ENCODE data around the gene TAF3. TPM values are rescaled to one million over a fixed set of nuclear protein-coding genes. Genes with fewer than 3 reads are reported as not detected.

The TAF3 gene
- total and polyA plus RNA-seq, 2 experiments from 2014 or later = 4.1 to 6.4 TPM

- TF ChIP-seq, protein P1, sequence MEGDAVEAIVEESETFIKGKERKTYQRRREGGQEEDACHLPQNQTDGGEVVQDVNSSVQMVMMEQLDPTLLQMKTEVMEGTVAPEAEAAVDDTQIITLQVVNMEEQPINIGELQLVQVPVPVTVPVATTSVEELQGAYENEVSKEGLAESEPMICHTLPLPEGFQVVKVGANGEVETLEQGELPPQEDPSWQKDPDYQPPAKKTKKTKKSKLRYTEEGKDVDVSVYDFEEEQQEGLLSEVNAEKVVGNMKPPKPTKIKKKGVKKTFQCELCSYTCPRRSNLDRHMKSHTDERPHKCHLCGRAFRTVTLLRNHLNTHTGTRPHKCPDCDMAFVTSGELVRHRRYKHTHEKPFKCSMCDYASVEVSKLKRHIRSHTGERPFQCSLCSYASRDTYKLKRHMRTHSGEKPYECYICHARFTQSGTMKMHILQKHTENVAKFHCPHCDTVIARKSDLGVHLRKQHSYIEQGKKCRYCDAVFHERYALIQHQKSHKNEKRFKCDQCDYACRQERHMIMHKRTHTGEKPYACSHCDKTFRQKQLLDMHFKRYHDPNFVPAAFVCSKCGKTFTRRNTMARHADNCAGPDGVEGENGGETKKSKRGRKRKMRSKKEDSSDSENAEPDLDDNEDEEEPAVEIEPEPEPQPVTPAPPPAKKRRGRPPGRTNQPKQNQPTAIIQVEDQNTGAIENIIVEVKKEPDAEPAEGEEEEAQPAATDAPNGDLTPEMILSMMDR (IDR thresholded peaks at IDR 0.05; ENCODE audit: poor library complexity) = no peak
- TF ChIP-seq EZH2phosphoT487 (IDR thresholded peaks at IDR 0.05; ENCODE audit: low read depth, severe bottlenecking, unreplicated experiment) (no peak), EZH2 (IDR thresholded peaks at IDR 0.05; ENCODE audit: borderline replicate concordance) (no peak)
- no peaks in the 10 kb centered on the region for H3K9me2 ChIP-seq (replicated peaks; ENCODE audit: insufficient read depth)
- WGBS (ENCODE audit: low lambda C conversion rate, missing lambda C conversion rate) = 63% methylated on average over 4 of the region's 4 CpGs
- no peak overlapping the region for H3K4me3 ChIP-seq
- H3K36me3 ChIP-seq (replicated peaks; ENCODE audit: insufficient read depth, low read depth) = no peaks in the 10 kb centered on the region
- peaks cover 9% of the 10 kb centered on the region for H3K4me1 ChIP-seq (ENCODE audit: insufficient read depth)
- H3K9me3 ChIP-seq (ENCODE audit: low read depth) = no peaks in the 10 kb centered on the region
- H3K4me2 ChIP-seq = no peak overlapping the region
- H3K27ac ChIP-seq = no peak overlapping the region
- no peaks in the 10 kb centered on the region for H3K27me3 ChIP-seq
- H4K20me1 ChIP-seq (ENCODE audit: insufficient read depth, poor library complexity, severe bottlenecking) = no peaks in the 10 kb centered on the region
- DNase-seq (ENCODE audit: low spot score) = no peak
- H3K79me2 ChIP-seq = peaks cover 44% of the 10 kb centered on the region
- H2AFZ ChIP-seq = no peak overlapping the region
Observed at GRCh38 chr10:7853226-7853842, 35.0 kb downstream of the TAF3 start.

- peaks cover 9% of the 10 kb centered on the region for H3K4me1 ChIP-seq (ENCODE audit: insufficient read depth)
- no peak overlapping the region for H3K4me3 ChIP-seq
- H3K27ac ChIP-seq = no peak overlapping the region
Observed at GRCh38 chr10:7853890-7854289, 35.6 kb downstream of the TAF3 start.

GRCh38 chr10:7855205-7855604 is 36.9 kb downstream of the TAF3 start:
- Histone ChIP-seq H3K36me3 (replicated peaks; ENCODE audit: insufficient read depth, low read depth) (no peaks in the 10 kb centered on the region), H3K4me2 (no peak overlapping the region), H3K79me2 (peaks cover 52% of the 10 kb centered on the region), H3K9me3 (ENCODE audit: low read depth) (no peaks in the 10 kb centered on the region), H3K4me3 (no peak overlapping the region), H4K20me1 (ENCODE audit: insufficient read depth, poor library complexity, severe bottlenecking) (no peaks in the 10 kb centered on the region), H2AFZ (no peak overlapping the region), H3K9me2 (replicated peaks; ENCODE audit: insufficient read depth) (no peaks in the 10 kb centered on the region), H3K27me3 (no peaks in the 10 kb centered on the region), H3K27ac (no peak overlapping the region), H3K4me1 (ENCODE audit: insufficient read depth) (peaks cover 9% of the 10 kb centered on the region)
- WGBS (ENCODE audit: low lambda C conversion rate, missing lambda C conversion rate) = 55% methylated on average over 4 of the region's 4 CpGs
- no peak for DNase-seq (ENCODE audit: low spot score)
- TF ChIP-seq, protein P1 (IDR thresholded peaks at IDR 0.05; ENCODE audit: poor library complexity) = no peak
- no peak for TF ChIP-seq EZH2 (IDR thresholded peaks at IDR 0.05; ENCODE audit: borderline replicate concordance)
- no peak for TF ChIP-seq EZH2phosphoT487 (IDR thresholded peaks at IDR 0.05; ENCODE audit: low read depth, severe bottlenecking, unreplicated experiment)

More at GRCh38 chr10:7853890-7854289, 35.6 kb downstream of the TAF3 start:
- Histone ChIP-seq H3K4me2 (peak overlapping the region; percentile 50), H3K79me2 (peaks cover 50% of the 10 kb centered on the region), H3K9me3 (ENCODE audit: low read depth) (no peaks in the 10 kb centered on the region), H4K20me1 (ENCODE audit: insufficient read depth, poor library complexity, severe bottlenecking) (no peaks in the 10 kb centered on the region), H2AFZ (no peak overlapping the region), H3K9me2 (replicated peaks; ENCODE audit: insufficient read depth) (no peaks in the 10 kb centered on the region), H3K27me3 (no peaks in the 10 kb centered on the region), H3K36me3 (replicated peaks; ENCODE audit: insufficient read depth, low read depth) (no peaks in the 10 kb centered on the region)
- WGBS (ENCODE audit: low lambda C conversion rate, missing lambda C conversion rate) = 62% methylated on average over 3 of the region's 3 CpGs
- no peak for TF ChIP-seq EZH2phosphoT487 (IDR thresholded peaks at IDR 0.05; ENCODE audit: low read depth, severe bottlenecking, unreplicated experiment)
- TF ChIP-seq EZH2 (IDR thresholded peaks at IDR 0.05; ENCODE audit: borderline replicate concordance) = no peak
- TF ChIP-seq, protein P1 (IDR thresholded peaks at IDR 0.05; ENCODE audit: poor library complexity) = no peak
- DNase-seq (ENCODE audit: low spot score) = no peak

All from hepatocyte (in vitro differentiated cells).